Peyer's patch (tissue), 4 donors: Measurements from ENCODE around the gene PRELID1. TPM values are rescaled to one million over a fixed set of nuclear protein-coding genes. Genes with fewer than 3 reads are reported as not detected.

Source experiments
- DNase-seq, 3 donors: peaks; one replicate each; pipeline ENCODE4 v3.0.0-alpha.2; 2017 to 2019
- H3K27ac ChIP-seq, 4 donors: fragments of 200-600 bp; sonication (generic); one replicate each; pipeline ENCODE4 v1.5.1; 2016 to 2019
- H3K27me3 ChIP-seq, 2 donors: fragments of 200-600 bp; sonication (generic); one replicate each; pipeline ENCODE4 v1.5.1; 2019
- H3K36me3 ChIP-seq, 3 donors: fragments of 200-600 bp; sonication (generic); one replicate each; pipeline ENCODE4 v1.5.1; 2016 to 2019
- H3K4me1 ChIP-seq, 4 donors: fragments of 200-600 bp; sonication (generic); one replicate each; pipeline ENCODE4 v1.5.1; 2016 to 2019
- H3K4me3 ChIP-seq, 4 donors: fragments of 200-600 bp; sonication (generic); 1 replicate in 3 of 4; 2 replicates in 1 of 4; pipeline ENCODE4 v1.5.1; 2016 to 2019; ENCODE audit warnings: mild to moderate bottlenecking in 1 of 4
- H3K9me3 ChIP-seq, 4 donors: fragments of 200-600 bp; sonication (generic); one replicate each; pipeline ENCODE4 v1.5.1; 2016 to 2019; ENCODE audit warnings: mild to moderate bottlenecking in 1 of 4
- CTCF ChIP-seq, 6 experiments: fragments of 450-650 bp in 4 of 6; fragments of 200-600 bp in 2 of 6; sonication (generic) in 1 of 6; IDR thresholded peaks; one replicate each; pipeline ENCODE4 v1.5.1; 2017 to 2019; ENCODE audit warnings: antibody characterized with exemption in 6 of 6, mild to moderate bottlenecking in 3 of 6, moderate library complexity in 1 of 6
- POLR2A ChIP-seq, 2 donors: fragments of 450-650 bp; IDR thresholded peaks; one replicate each; pipeline ENCODE4 v1.5.1; 2017; ENCODE audit warnings: antibody characterized with exemption in 2 of 2, mild to moderate bottlenecking in 2 of 2, moderate library complexity in 2 of 2
- total RNA-seq, 4 donors: library from RNA; depleted of rRNA; stranded (reverse); fragments of >200 nt; gene quantifications; one replicate each; pipeline ENCODE4 v1.1.0, GENCODE V29; 2016

The PRELID1 gene
- total RNA-seq, 4 donors from 2014 or later: 55.3 to 215 (median 132) TPM

GRCh38 chr5:177293819-177294581, 9.6 kb upstream of the PRELID1 start:
- TF ChIP-seq POLR2A (IDR thresholded peaks at IDR 0.05) (no peak), CTCF (IDR thresholded peaks at IDR 0.05) (no peak)
- Histone ChIP-seq H3K4me1 (peaks cover 0 to 10% (median 9%) of the 10 kb centered on the region in 4 donors), H3K4me3 (no peak overlapping the region), H3K36me3 (peaks cover 0 to 78% (median 0%) of the 10 kb centered on the region in 3 donors), H3K27ac (no peak overlapping the region), H3K9me3 (no peaks in the 10 kb centered on the region), H3K27me3 (no peaks in the 10 kb centered on the region)
- peak in 1 of 3 donors; percentile 14 for DNase-seq

DNA sequence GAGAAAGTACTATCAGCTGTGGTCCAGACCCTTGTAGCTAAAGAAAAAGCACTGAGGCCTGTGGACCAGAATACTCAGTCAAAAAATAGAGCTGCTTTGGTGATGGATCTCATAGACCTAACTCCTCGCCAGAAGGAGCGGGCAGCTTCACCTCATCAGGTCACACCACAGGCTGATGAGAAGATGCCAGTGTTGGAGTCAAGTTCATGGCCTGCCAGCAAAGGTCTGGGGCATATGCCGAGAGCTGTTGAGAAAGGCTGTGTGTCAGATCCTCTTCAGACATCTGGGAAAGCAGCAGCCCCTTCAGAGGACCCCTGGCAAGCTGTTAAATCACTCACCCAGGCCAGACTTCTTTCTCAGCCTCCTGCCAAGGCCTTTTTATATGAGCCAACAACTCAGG, 9.0 kb upstream of the PRELID1 start:
- Histone ChIP-seq H3K27ac (no peak overlapping the region), H3K4me1 (peaks cover 0 to 16% (median 9%) of the 10 kb centered on the region in 4 donors), H3K4me3 (no peak overlapping the region), H3K36me3 (peaks cover 0 to 72% (median 0%) of the 10 kb centered on the region in 3 donors), H3K9me3 (no peaks in the 10 kb centered on the region), H3K27me3 (no peaks in the 10 kb centered on the region)
- DNase-seq: peak in 1 of 3 donors; percentile 14
- TF ChIP-seq CTCF (IDR thresholded peaks at IDR 0.05) (no peak), POLR2A (IDR thresholded peaks at IDR 0.05) (no peak)

- H3K9me3 ChIP-seq: no peaks in the 10 kb centered on the region
- H3K4me1 ChIP-seq: peaks cover 3 to 29% (median 16%) of the 10 kb centered on the region in 4 donors
- peak in 1 of 3 donors; percentile 18 for DNase-seq
- H3K27ac ChIP-seq: peak overlapping the region in 2 of 4 donors; percentile 6 to 15
- no peak overlapping the region for H3K4me3 ChIP-seq
- H3K36me3 ChIP-seq: peaks cover 0 to 59% (median 0%) of the 10 kb centered on the region in 3 donors
- TF ChIP-seq POLR2A (IDR thresholded peaks at IDR 0.05) (no peak), CTCF (IDR thresholded peaks at IDR 0.05) (no peak)
- H3K27me3 ChIP-seq: no peaks in the 10 kb centered on the region
Observed at GRCh38 chr5:177295924-177296323, 7.7 kb upstream of the PRELID1 start.

DNA sequence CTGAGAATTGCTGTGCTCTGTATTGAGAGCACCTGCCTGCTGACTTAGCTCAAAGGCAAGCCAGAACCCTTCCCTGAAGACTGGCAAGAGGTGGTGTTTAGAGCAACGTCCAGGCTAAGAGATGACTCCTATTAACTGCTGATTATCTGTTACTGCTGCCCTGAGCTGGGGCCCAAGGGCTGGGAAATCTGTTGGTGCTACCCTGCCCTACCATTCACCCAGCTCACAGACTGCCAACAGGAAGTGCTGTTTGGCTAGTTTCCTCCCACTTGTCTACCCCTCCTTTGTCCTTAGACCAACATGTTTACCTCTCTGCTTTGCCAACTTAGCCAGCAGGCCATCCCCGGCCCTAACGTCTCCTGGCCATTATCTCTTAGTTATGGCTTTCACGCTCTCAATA, 7.0 kb upstream of the PRELID1 start:
- H3K36me3 ChIP-seq: peaks cover 0 to 53% (median 0%) of the 10 kb centered on the region in 3 donors
- H3K27ac ChIP-seq: peak overlapping the region in 1 of 4 donors; percentile 6
- peak in 1 of 3 donors; percentile 23 for DNase-seq

DNA sequence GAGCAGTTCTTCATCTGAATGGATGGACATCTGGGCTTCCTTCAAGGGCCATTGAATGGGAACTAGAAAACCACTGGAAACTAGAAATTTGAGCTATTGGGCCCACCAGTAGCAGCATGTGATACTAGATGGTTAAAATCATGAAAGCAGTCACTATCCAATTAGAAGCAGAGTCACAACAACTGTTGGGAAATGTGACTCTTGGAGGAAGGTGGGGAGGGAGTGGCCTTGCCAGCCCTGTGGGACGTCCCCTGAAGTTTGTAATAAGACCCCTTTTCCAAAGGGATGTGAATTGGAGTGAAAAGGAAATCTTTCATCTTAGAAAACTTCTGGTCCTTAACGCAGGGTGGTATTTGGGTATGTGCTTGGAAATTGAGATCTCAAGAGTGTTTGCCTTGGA, 5.7 kb upstream of the PRELID1 start:
- Histone ChIP-seq H3K4me1 (peaks cover 3 to 49% (median 31%) of the 10 kb centered on the region in 4 donors), H3K36me3 (peaks cover 0 to 40% (median 0%) of the 10 kb centered on the region in 3 donors), H3K27me3 (no peaks in the 10 kb centered on the region), H3K4me3 (no peak overlapping the region), H3K9me3 (no peaks in the 10 kb centered on the region), H3K27ac (no peak overlapping the region)
- DNase-seq: no peak
- no peak for TF ChIP-seq POLR2A (IDR thresholded peaks at IDR 0.05)
- TF ChIP-seq CTCF (IDR thresholded peaks at IDR 0.05): no peak

More for the DNA sequence above, 7.0 kb upstream of the PRELID1 start:
- Histone ChIP-seq H3K27me3 (no peaks in the 10 kb centered on the region), H3K4me3 (no peak overlapping the region), H3K9me3 (no peaks in the 10 kb centered on the region), H3K4me1 (peaks cover 3 to 35% (median 21%) of the 10 kb centered on the region in 4 donors)
- TF ChIP-seq CTCF (IDR thresholded peaks at IDR 0.05) (no peak), POLR2A (IDR thresholded peaks at IDR 0.05) (no peak)
